IMR-90 (cell line): Measurements from ENCODE around the gene HUNK. TPM values are rescaled to one million over a fixed set of nuclear protein-coding genes. Genes with fewer than 3 reads are reported as not detected.

ENCODE experiments used
- ATAC-seq: fragments of 200-7000 bp; cut with Tn5 transposase; 2 replicates; pipeline ENCODE4 v1.9.1; 2020; ENCODE audit warnings: low read depth, mild to moderate bottlenecking, moderate library complexity
- BruUV-seq: library from RNA; stranded (reverse); fragments of 400-500 nt; replicated peaks from 2 replicates; lab custom pipeline; 2021; lab: Mats Ljungman, UMichigan
- CTCF ChIA-PET: fragments of 300-600 bp; formaldehyde crosslinking; extraction: SDS; loops from one replicate; lab custom pipeline; 2021; ENCODE audit warnings: antibody characterized with exemption; lab: Yijun Ruan, JAX
- POLR2A ChIA-PET: fragments of 300-600 bp; sonication (Branson Sonifier 250); formaldehyde crosslinking; loops from one replicate; lab custom pipeline; 2022; ENCODE audit warnings: antibody characterized with exemption; ENCODE audit not compliant: unreplicated experiment; lab: Charles Lee
- DNase-seq: peaks from one replicate; pipeline ENCODE4 v3.0.0; 2013
- H2AFZ ChIP-seq: replicated peaks from 2 replicates; pipeline ENCODE3; 2013; ENCODE audit warnings: low read length, mild to moderate bottlenecking; ENCODE audit not compliant: poor library complexity
- H2AK5ac ChIP-seq: 2 replicates; pipeline ENCODE4 v1.6.1; 2013; ENCODE audit warnings: low read depth, low read length, inconsistent platforms
- H2AK9ac ChIP-seq: replicated peaks from 2 replicates; pipeline ENCODE3; 2013; ENCODE audit warnings: mild to moderate bottlenecking, low read depth, low read length, moderate library complexity; ENCODE audit not compliant: poor library complexity
- H2BK120ac ChIP-seq: 2 replicates; pipeline ENCODE4 v1.6.1; 2013; ENCODE audit warnings: low read depth, low read length, inconsistent platforms
- H2BK15ac ChIP-seq: 3 replicates; pipeline ENCODE4 v1.6.1; 2013; ENCODE audit warnings: low read depth, low read length, inconsistent platforms
- H2BK20ac ChIP-seq: 2 replicates; pipeline ENCODE4 v1.6.1; 2013; ENCODE audit warnings: low read depth, mild to moderate bottlenecking, inconsistent platforms, low read length, moderate library complexity
- H2BK5ac ChIP-seq: 2 replicates; pipeline ENCODE4 v1.6.1; 2013; ENCODE audit warnings: mild to moderate bottlenecking, low read depth, low read length, inconsistent platforms; ENCODE audit not compliant: poor library complexity, severe bottlenecking
- H3K14ac ChIP-seq: replicated peaks from 2 replicates; pipeline ENCODE4 v1.6.1; 2013; ENCODE audit warnings: low read depth, low read length, inconsistent platforms
- H3K18ac ChIP-seq: 2 replicates; pipeline ENCODE4 v1.6.1; 2013; ENCODE audit warnings: low read depth, low read length, control low read depth
- H3K23ac ChIP-seq: 2 replicates; pipeline ENCODE4 v1.6.1; 2013; ENCODE audit warnings: low read depth, low read length, inconsistent platforms
- H3K27ac ChIP-seq: 2 replicates; pipeline ENCODE4 v1.5.1; 2013; ENCODE audit warnings: mild to moderate bottlenecking, control low read depth, low read length; ENCODE audit not compliant: insufficient read depth
- H3K27me3 ChIP-seq: 2 replicates; pipeline ENCODE4 v1.6.1; 2013; ENCODE audit warnings: low read length; ENCODE audit not compliant: control insufficient read depth, insufficient read depth
- H3K36me3 ChIP-seq: 2 replicates; pipeline ENCODE4 v1.6.1; 2013; ENCODE audit warnings: low read length, mixed read lengths; ENCODE audit not compliant: control insufficient read depth, insufficient read depth
- H3K4ac ChIP-seq: 2 replicates; pipeline ENCODE4 v1.6.1; 2013; ENCODE audit warnings: low read depth, low read length, inconsistent platforms
- H3K4me1 ChIP-seq: 2 replicates; pipeline ENCODE4 v1.6.1; 2013; ENCODE audit warnings: low read length, mixed read lengths; ENCODE audit not compliant: control insufficient read depth, insufficient read depth
- H3K4me2 ChIP-seq: 2 replicates; pipeline ENCODE4 v1.6.1; 2013; ENCODE audit warnings: low read depth, mild to moderate bottlenecking, control low read depth, low read length, moderate library complexity
- H3K4me3 ChIP-seq: 2 replicates; pipeline ENCODE4 v1.5.1; 2013; ENCODE audit warnings: low read depth, mild to moderate bottlenecking, control low read depth, low read length, moderate library complexity; ENCODE audit not compliant: insufficient read depth
- H3K56ac ChIP-seq: 2 replicates; pipeline ENCODE4 v1.6.1; 2013; ENCODE audit warnings: low read length, inconsistent platforms; ENCODE audit not compliant: insufficient read depth; ENCODE audit errors: extremely low read depth
- H3K79me1 ChIP-seq, 2 experiments: 2 replicates each; pipeline ENCODE4 v1.6.1; 2013; ENCODE audit warnings: low read length in 2 of 2, inconsistent platforms in 1 of 2, low read depth in 1 of 2
- H3K9ac ChIP-seq: 2 replicates; pipeline ENCODE4 v1.6.1; 2013; ENCODE audit warnings: low read depth, low read length, control low read depth
- H3K9me1 ChIP-seq: 2 replicates; pipeline ENCODE4 v1.6.1; 2013; ENCODE audit warnings: low read length, inconsistent platforms; ENCODE audit not compliant: insufficient read depth
- H3K9me3 ChIP-seq: 2 replicates; pipeline ENCODE4 v1.6.1; 2013; ENCODE audit warnings: low read length; ENCODE audit not compliant: control insufficient read depth, insufficient read depth
- H4K20me1 ChIP-seq: 2 replicates; pipeline ENCODE4 v1.6.1; 2013; ENCODE audit warnings: low read length, inconsistent platforms; ENCODE audit not compliant: insufficient read depth
- H4K5ac ChIP-seq: 2 replicates; pipeline ENCODE4 v1.6.1; 2013; ENCODE audit warnings: mild to moderate bottlenecking, low read depth, low read length, control low read depth
- H4K8ac ChIP-seq, 2 experiments: 2 replicates each; pipeline ENCODE4 v1.6.1; 2013; ENCODE audit warnings: low read depth in 2 of 2, low read length in 2 of 2, control low read depth in 1 of 2, inconsistent platforms in 1 of 2
- H4K91ac ChIP-seq: 2 replicates; pipeline ENCODE4 v1.6.1; 2013; ENCODE audit warnings: low read depth, low read length, inconsistent platforms; ENCODE audit not compliant: insufficient read depth
- CEBPB ChIP-seq: IDR thresholded peaks from 2 replicates; pipeline ENCODE4 v1.6.1; 2012; ENCODE audit warnings: low read depth, low read length, improper control_type of control experiment
- CHD1 ChIP-seq: IDR thresholded peaks from 2 replicates; pipeline ENCODE4 v1.6.1; 2012; ENCODE audit warnings: low read depth, low read length, improper control_type of control experiment
- CTCF ChIP-seq: conservative IDR thresholded peaks from 2 replicates; pipeline ENCODE4 v1.5.1; 2012; ENCODE audit warnings: mild to moderate bottlenecking, low read depth, low read length, improper control_type of control experiment
- ELK1 ChIP-seq: fragments of 150-350 bp; IDR thresholded peaks from 2 replicates; pipeline ENCODE4 v1.6.1; 2016; ENCODE audit warnings: low read depth, mild to moderate bottlenecking, low read length, moderate library complexity, borderline replicate concordance
- MAFK ChIP-seq: IDR thresholded peaks from 2 replicates; pipeline ENCODE4 v1.6.1; 2012; ENCODE audit warnings: low read depth, low read length, improper control_type of control experiment
- MAZ ChIP-seq: IDR thresholded peaks from 2 replicates; pipeline ENCODE4 v1.6.1; 2012; ENCODE audit warnings: low read depth, mild to moderate bottlenecking, low read length, improper control_type of control experiment, moderate library complexity, borderline replicate concordance
- MXI1 ChIP-seq: IDR thresholded peaks from 2 replicates; pipeline ENCODE4 v1.6.1; 2012; ENCODE audit warnings: low read depth, mild to moderate bottlenecking, low read length, moderate library complexity, borderline replicate concordance
- NFE2L2 ChIP-seq: fragments of 150-350 bp; IDR thresholded peaks from 2 replicates; pipeline ENCODE4 v1.6.1; 2016; ENCODE audit warnings: low read depth, mild to moderate bottlenecking, low read length
- POLR2A ChIP-seq: IDR thresholded peaks from 2 replicates; pipeline ENCODE4 v1.6.1; 2012; ENCODE audit warnings: mild to moderate bottlenecking, low read depth, low read length
- RCOR1 ChIP-seq: IDR thresholded peaks from 2 replicates; pipeline ENCODE4 v1.6.1; 2012; ENCODE audit warnings: mild to moderate bottlenecking, low read length, improper control_type of control experiment; ENCODE audit not compliant: insufficient replicate concordance
- SMC3 ChIP-seq: fragments of 150-350 bp; IDR thresholded peaks from 2 replicates; pipeline ENCODE4 v1.6.1; 2016; ENCODE audit warnings: low read depth, mild to moderate bottlenecking, antibody characterized with exemption, low read length, moderate library complexity
- WGBS, 2 experiments: methylation state at CpG; one replicate each; pipeline versions ENCODE4 v1.1.5 to v1.1.7; 2013; ENCODE audit warnings: missing lambda C conversion rate in 2 of 2; ENCODE audit not compliant: insufficient read length in 1 of 2; ENCODE audit errors: extremely low coverage in 2 of 2; 5-methylcytosine and 5-hydroxymethylcytosine counted together
- dilution Hi-C: fragments of 300-500 bp; cut with HindIII; formaldehyde crosslinking; loops from one replicate; pipeline ENCODE4 v1.14.3; 2018; ENCODE audit warnings: low sequenced_read_pairs; ENCODE audit not compliant: unreplicated experiment
- in situ Hi-C: fragments of 300-500 bp; cut with MboI; formaldehyde crosslinking; loops from 3 replicates; pipeline ENCODE4 v1.14.3; 2019; ENCODE audit warnings: low sequenced_read_pairs, inconsistent platforms, mixed read lengths
- intact Hi-C: fragments of 100-400 bp; cut with micrococcal nuclease; formaldehyde crosslinking; loops from 2 replicates; pipeline ENCODE4 v1.10.0; 2022
- polyA plus RNA-seq, 3 experiments: library from polyadenylated mRNA; depleted of rRNA; stranded (reverse); fragments of >200 nt; gene quantifications; 2 replicates each; pipeline ENCODE4 v1.2.3, GENCODE V29; 2012; ENCODE audit warnings: low replicate concordance in 1 of 3
- total RNA-seq: library from RNA; depleted of rRNA; stranded (reverse); fragments of >200 nt; gene quantifications from 2 replicates; pipeline ENCODE4 v1.2.3, GENCODE V29; 2012

The HUNK gene
- total and polyA plus RNA-seq, 2 of the 4 experiments (the other 2 are of a cell fraction): 1.0 to 2.0 TPM

- no peak overlapping the region for H3K56ac ChIP-seq
Measured at GRCh38 chr21:31838586-31839355, 34.0 kb upstream of the HUNK start.

More at GRCh38 chr21:31838586-31839355, 34.0 kb upstream of the HUNK start:
- no TSS peak for BruUV-seq
- Histone ChIP-seq H4K8ac (no peak overlapping the region), H2AK5ac (no peak overlapping the region), H4K5ac (no peak overlapping the region), H3K4me1 (no peaks in the 10 kb centered on the region), H3K18ac (no peak overlapping the region), H4K20me1 (no peaks in the 10 kb centered on the region), H3K14ac (no peak overlapping the region), H3K36me3 (no peaks in the 10 kb centered on the region), H4K91ac (no peak overlapping the region), H2BK20ac (no peak overlapping the region), H2BK120ac (no peak overlapping the region), H3K9me1 (no peaks in the 10 kb centered on the region), H3K4me2 (no peak overlapping the region), H3K79me1 (no peaks in the 10 kb centered on the region), H3K4me3 (no peak overlapping the region), H2BK5ac (no peak overlapping the region), H2AK9ac (no peak overlapping the region), H3K27ac (no peak overlapping the region), H3K4ac (no peak overlapping the region), H3K27me3 (no peaks in the 10 kb centered on the region; the same call in 1 of the 2 replicates), H3K9ac (no peak overlapping the region), H2BK15ac (no peak overlapping the region), H3K9me3 (no peaks in the 10 kb centered on the region), H3K23ac (no peak overlapping the region), H2AFZ (no peak overlapping the region)
- intact Hi-C loops (no loop called here), dilution Hi-C loops (no loop called here), in situ Hi-C loops (no loop called here)
- no peak for ATAC-seq
- no peak for TF ChIP-seq RCOR1
- no peak for TF ChIP-seq CEBPB
- no peak for TF ChIP-seq MAZ
- no peak for TF ChIP-seq POLR2A
- TF ChIP-seq CTCF: no peak
- no peak for TF ChIP-seq ELK1
- no peak for TF ChIP-seq NFE2L2
- no peak for TF ChIP-seq MAFK
- TF ChIP-seq CHD1: no peak
- no peak for TF ChIP-seq SMC3
- TF ChIP-seq MXI1: no peak
- ChIA-PET POLR2A (no interaction called here), CTCF (interaction anchor here (0.6 kb wide), 1 partner anchor 13 kb away, joined by 3 read pairs; no protein-coding TSS in a partner anchor)
- no CpG with 5 or more reads among the region's 5 CpGs for WGBS, 2 experiments
- DNase-seq: no peak
